Left kidney (tissue), 2 donors: ENCODE results near the gene ATXN7L3B. TPM values are rescaled to one million over a fixed set of nuclear protein-coding genes. Genes with fewer than 3 reads are reported as not detected.

Experiments
- DNase-seq: peaks from one replicate; pipeline ENCODE4 v3.0.0-alpha.2; 2013
- polyA plus RNA-seq: library from polyadenylated mRNA; unstranded; fragments of 120-200 nt; gene quantifications from one replicate; pipeline ENCODE4 v1.2.1, GENCODE V29; 2013; ENCODE audit not compliant: insufficient read length

ATXN7L3B gene
- polyA plus RNA-seq, 1 donor, result 89.5 TPM

GRCh38 chr12:74541074-74541473 is 3.4 kb downstream of the ATXN7L3B start:
- DNase-seq, result no peak

GRCh38 chr12:74547249-74547648 is 9.6 kb downstream of the ATXN7L3B start:
- no peak for DNase-seq

GRCh38 chr12:74551291-74551690 is 13.7 kb downstream of the ATXN7L3B start:
- no peak for DNase-seq

- DNase-seq, result no peak
Measured at GRCh38 chr12:74552201-74552600, 14.6 kb downstream of the ATXN7L3B start.

GRCh38 chr12:74559728-74560127 is 22.1 kb downstream of the ATXN7L3B start:
- DNase-seq, result no peak

GRCh38 chr12:74563927-74564326 is 26.3 kb downstream of the ATXN7L3B start:
- DNase-seq, result no peak

GRCh38 chr12:74578486-74578885 is 40.9 kb downstream of the ATXN7L3B start:
- no peak for DNase-seq

- no peak for DNase-seq
Measured at GRCh38 chr12:74579446-74579845, 41.8 kb downstream of the ATXN7L3B start.

GRCh38 chr12:74579981-74580380 is 42.3 kb downstream of the ATXN7L3B start:
- DNase-seq, result no peak

- no peak for DNase-seq
Measured at GRCh38 chr12:74581439-74581838, 43.8 kb downstream of the ATXN7L3B start.

- no peak for DNase-seq
Measured at GRCh38 chr12:74584483-74585062, 46.9 kb downstream of the ATXN7L3B start.

- DNase-seq, result no peak
Measured at GRCh38 chr12:74586251-74586650, 48.6 kb downstream of the ATXN7L3B start.
